Vagina (tissue), 2 donors: ENCODE data around the gene CHRNA1. TPM values are rescaled to one million over a fixed set of nuclear protein-coding genes. Genes with fewer than 3 reads are reported as not detected.

ENCODE experiments used
- DNase-seq, 2 donors: peaks; one replicate each; pipeline ENCODE4 v3.0.0-alpha.2; 2017; ENCODE audit errors: extremely low spot score in 2 of 2
- H3K27ac ChIP-seq: fragments of 200-600 bp; sonication (generic); one replicate; pipeline ENCODE4 v1.5.1; 2019
- H3K27me3 ChIP-seq: fragments of 200-600 bp; sonication (generic); one replicate; pipeline ENCODE4 v1.5.1; 2019
- H3K36me3 ChIP-seq, 2 donors: fragments of 200-600 bp; sonication (generic); one replicate each; pipeline ENCODE4 v1.5.1; 2017 to 2019
- H3K4me1 ChIP-seq: fragments of 200-600 bp; sonication (generic); one replicate; pipeline ENCODE4 v1.5.1; 2019
- H3K4me3 ChIP-seq, 2 donors: fragments of 200-600 bp; sonication (generic); 1 replicate in 1 of 2; 2 replicates in 1 of 2; pipeline ENCODE4 v1.5.1; 2016 to 2019
- H3K9me3 ChIP-seq: fragments of 200-600 bp; sonication (generic); one replicate; pipeline ENCODE4 v1.5.1; 2019
- CTCF ChIP-seq, 3 experiments: fragments of 450-650 bp in 2 of 3; fragments of 200-600 bp in 1 of 3; sonication (generic) in 1 of 3; IDR thresholded peaks; one replicate each; pipeline ENCODE4 v1.5.1; 2017 to 2019; ENCODE audit warnings: antibody characterized with exemption in 3 of 3, mild to moderate bottlenecking in 2 of 3, moderate library complexity in 2 of 3
- POLR2A ChIP-seq, 2 donors: fragments of 450-650 bp; IDR thresholded peaks; one replicate each; pipeline ENCODE4 v1.6.1; 2017; ENCODE audit warnings: antibody characterized with exemption in 2 of 2, mild to moderate bottlenecking in 2 of 2, moderate library complexity in 2 of 2
- POLR2AphosphoS5 ChIP-seq, 2 donors: sonication (generic); formaldehyde crosslinking; IDR thresholded peaks; one replicate each; pipeline ENCODE4 v1.9.0; 2017; ENCODE audit warnings: antibody characterized with exemption in 2 of 2, mild to moderate bottlenecking in 2 of 2, low read depth in 1 of 2; ENCODE audit not compliant: insufficient read depth in 1 of 2
- intact Hi-C: fragments of 100-400 bp; cut with DNase I; formaldehyde crosslinking; loops from one replicate; pipeline ENCODE4 v1.15.1; 2023
- total RNA-seq: library from RNA; depleted of rRNA; stranded (reverse); fragments of >200 nt; gene quantifications from one replicate; pipeline ENCODE4 v1.2.3, GENCODE V29; 2016

The CHRNA1 gene
- total RNA-seq, 1 donor from 2014 or later, result not detected

GRCh38 chr2:174787487-174788205, 23.4 kb upstream of the CHRNA1 start:
- intact Hi-C loops, result no loop called here
- no peak for DNase-seq
- H3K4me1 ChIP-seq, result peaks cover 7% of the 10 kb centered on the region
- no peak overlapping the region for H3K27ac ChIP-seq
- TF ChIP-seq POLR2A (IDR thresholded peaks at IDR 0.05), result no peak
- no peak for TF ChIP-seq POLR2AphosphoS5 (IDR thresholded peaks at IDR 0.05; ENCODE audit: insufficient read depth in 1 of 2, low read depth in 1 of 2)
- no peak for TF ChIP-seq CTCF (IDR thresholded peaks at IDR 0.05)
- no peaks in the 10 kb centered on the region for H3K36me3 ChIP-seq
- H3K27me3 ChIP-seq, result no peaks in the 10 kb centered on the region
- H3K9me3 ChIP-seq, result no peaks in the 10 kb centered on the region
- H3K4me3 ChIP-seq, result no peak overlapping the region

- Histone ChIP-seq H3K36me3 (no peaks in the 10 kb centered on the region), H3K4me1 (peaks cover 7% of the 10 kb centered on the region), H3K27me3 (no peaks in the 10 kb centered on the region), H3K4me3 (no peak overlapping the region), H3K27ac (no peak overlapping the region), H3K9me3 (no peaks in the 10 kb centered on the region)
- no peak for TF ChIP-seq POLR2AphosphoS5 (IDR thresholded peaks at IDR 0.05; ENCODE audit: insufficient read depth in 1 of 2, low read depth in 1 of 2)
- DNase-seq, result no peak
- intact Hi-C loops, result no loop called here
Measured at GRCh38 chr2:174786066-174786725, 21.9 kb upstream of the CHRNA1 start.

GRCh38 chr2:174785481-174785880, 21.2 kb upstream of the CHRNA1 start:
- Histone ChIP-seq H3K9me3 (no peaks in the 10 kb centered on the region), H3K27ac (no peak overlapping the region), H3K4me3 (no peak overlapping the region), H3K4me1 (peaks cover 7% of the 10 kb centered on the region), H3K27me3 (no peaks in the 10 kb centered on the region), H3K36me3 (no peaks in the 10 kb centered on the region)
- intact Hi-C loops, result no loop called here
- TF ChIP-seq POLR2AphosphoS5 (IDR thresholded peaks at IDR 0.05; ENCODE audit: insufficient read depth in 1 of 2, low read depth in 1 of 2) (no peak), CTCF (IDR thresholded peaks at IDR 0.05) (no peak)
- DNase-seq, result no peak

- Histone ChIP-seq H3K36me3 (no peaks in the 10 kb centered on the region), H3K27ac (no peak overlapping the region), H3K4me1 (peaks cover 7% of the 10 kb centered on the region), H3K9me3 (no peaks in the 10 kb centered on the region), H3K27me3 (no peaks in the 10 kb centered on the region), H3K4me3 (no peak overlapping the region)
- intact Hi-C loops, result no loop called here
- no peak for TF ChIP-seq POLR2AphosphoS5 (IDR thresholded peaks at IDR 0.05; ENCODE audit: insufficient read depth in 1 of 2, low read depth in 1 of 2)
- no peak for DNase-seq
Measured at GRCh38 chr2:174784909-174785308, 20.6 kb upstream of the CHRNA1 start.

GRCh38 chr2:174784316-174784715, 20.0 kb upstream of the CHRNA1 start:
- DNase-seq, result no peak
- H3K4me1 ChIP-seq, result peaks cover 7% of the 10 kb centered on the region
- intact Hi-C loops, result no loop called here
- TF ChIP-seq CTCF (IDR thresholded peaks at IDR 0.05) (no peak), POLR2A (IDR thresholded peaks at IDR 0.05) (no peak), POLR2AphosphoS5 (IDR thresholded peaks at IDR 0.05; ENCODE audit: insufficient read depth in 1 of 2, low read depth in 1 of 2) (no peak)
- no peaks in the 10 kb centered on the region for H3K36me3 ChIP-seq
- H3K27ac ChIP-seq, result no peak overlapping the region
- H3K27me3 ChIP-seq, result no peaks in the 10 kb centered on the region
- no peak overlapping the region for H3K4me3 ChIP-seq
- H3K9me3 ChIP-seq, result no peaks in the 10 kb centered on the region

GRCh38 chr2:174781996-174782395, 17.7 kb upstream of the CHRNA1 start:
- intact Hi-C loops, result no loop called here
- H3K4me1 ChIP-seq, result peaks cover 15% of the 10 kb centered on the region
- DNase-seq, result no peak
- H3K4me3 ChIP-seq, result no peak overlapping the region
- H3K36me3 ChIP-seq, result no peaks in the 10 kb centered on the region
- no peaks in the 10 kb centered on the region for H3K27me3 ChIP-seq
- no peak for TF ChIP-seq POLR2A (IDR thresholded peaks at IDR 0.05)
- TF ChIP-seq CTCF (IDR thresholded peaks at IDR 0.05), result no peak
- no peak for TF ChIP-seq POLR2AphosphoS5 (IDR thresholded peaks at IDR 0.05; ENCODE audit: insufficient read depth in 1 of 2, low read depth in 1 of 2)
- H3K9me3 ChIP-seq, result no peaks in the 10 kb centered on the region
- H3K27ac ChIP-seq, result no peak overlapping the region
